ENCODE results near the gene B4GALT6. TPM values are rescaled to one million over a fixed set of nuclear protein-coding genes. Genes with fewer than 3 reads are reported as not detected.

Gene B4GALT6
- total and polyA plus RNA-seq, 2 of the 13 experiments (the other 11 are each of a cell fraction or from before 2014, with no cell fraction given): 1.9 to 3.3 TPM

DNA sequence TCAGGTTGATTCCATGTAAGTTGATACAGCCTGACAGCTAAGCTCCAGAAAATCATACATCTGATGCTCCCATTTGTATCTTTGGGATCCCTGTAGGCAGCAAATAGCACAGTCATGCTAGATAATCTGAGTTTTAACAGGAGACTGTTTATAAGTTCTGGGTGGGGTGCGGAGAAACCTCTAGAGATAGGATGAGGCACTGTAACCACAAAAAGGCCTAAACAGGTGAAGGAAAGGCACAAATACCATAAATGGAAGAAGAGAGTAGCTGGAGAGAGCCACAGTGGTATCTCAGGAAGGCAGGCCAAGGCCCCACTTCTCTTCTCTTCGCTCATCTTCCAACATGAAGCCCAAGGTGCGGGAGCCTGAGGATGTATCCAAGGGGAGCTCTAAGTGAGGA lies 18.1 kb upstream of the B4GALT6 start:
- TF ChIP-seq FOXO4 (CRISPR knock-in tag; conservative IDR thresholded peaks at IDR 0.05) (no peak), NFE2L2 (IDR thresholded peaks at IDR 0.05; ENCODE audit: low read length) (0 out of 2 replicates have a peak, but pooled peaks have one; percentile 34)
- no peak overlapping the region for H3K27ac ChIP-seq (ENCODE audit: extremely low read length, insufficient read depth, low read length)
- H3K27me3 ChIP-seq (ENCODE audit: control insufficient read depth in 1 of 2, insufficient read depth in 2 of 2, low read length in 2 of 2): no peaks in the 10 kb centered on the region
- H2AFZ ChIP-seq (ENCODE audit: low read length): no peak overlapping the region
- FAIRE-seq: no peak
- peaks cover 6% of the 10 kb centered on the region; the same call in 1 of the 2 replicates for H3K9me3 ChIP-seq (ENCODE audit: low read length)
- H3K79me2 ChIP-seq (ENCODE audit: insufficient read depth, low read length): no peaks in the 10 kb centered on the region
- no TSS peak for BruUV-seq (replicated peaks)
- in situ Hi-C loops (cut with HindIII; ENCODE audit: extremely low pct_ligation_motif_present, low pct_unique_long_range_greater_than_20kb): no loop called here
- no peaks in the 10 kb centered on the region for H3K36me3 ChIP-seq (replicated peaks in 1 of 2; ENCODE audit: control insufficient read depth in 1 of 2, insufficient read depth in 2 of 2, low read length in 2 of 2)
- CTCF ChIA-PET (ENCODE audit: low intra/inter-chr PET ratio, low total read pairs): no interaction called here
- intact Hi-C loops (cut with micrococcal nuclease; ENCODE audit: unreplicated experiment): no loop called here
- ATAC-seq: no peak
- H3K9ac ChIP-seq (ENCODE audit: insufficient read depth, low read depth, low read length): no peak overlapping the region
- POLR2A ChIA-PET: no interaction called here
- no peak overlapping the region for H3K4me2 ChIP-seq (ENCODE audit: low read depth, low read length)
- WGBS (ENCODE audit: low lambda C conversion rate): 67% methylated on average over 3 of the region's 3 CpGs
- DNase-seq (ENCODE audit: low spot score): no peak
- no peaks in the 10 kb centered on the region; the same call in 1 of the 2 replicates for H3K4me1 ChIP-seq (ENCODE audit: insufficient read depth, low read length)
- no peaks in the 10 kb centered on the region for H4K20me1 ChIP-seq (ENCODE audit: insufficient read depth, low read length)
- H3K4me3 ChIP-seq (replicated peaks in 1 of 3; ENCODE audit: insufficient read depth in 1 of 3, low read depth in 2 of 3, low read length in 3 of 3): no peak overlapping the region

DNA sequence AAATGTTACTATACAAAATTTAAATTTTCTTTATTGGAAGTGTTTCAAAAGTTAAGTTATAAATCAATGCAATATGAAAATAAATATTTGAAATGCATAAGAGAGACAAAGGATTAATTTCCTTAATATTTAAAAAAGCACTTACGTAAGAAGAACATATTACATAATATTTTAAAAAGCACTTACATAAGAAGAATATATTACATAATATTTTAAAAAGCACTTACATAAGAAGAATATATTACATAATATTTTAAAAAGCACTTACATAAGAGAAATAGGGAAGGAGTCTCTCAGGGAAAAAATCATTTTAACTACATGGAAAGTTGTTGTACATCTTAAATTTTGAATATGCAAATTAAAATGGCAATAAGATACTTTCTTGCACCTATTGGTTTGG lies 17.4 kb upstream of the B4GALT6 start:
- intact Hi-C loops (cut with micrococcal nuclease; ENCODE audit: unreplicated experiment) (no loop called here), in situ Hi-C loops (cut with HindIII; ENCODE audit: extremely low pct_ligation_motif_present, low pct_unique_long_range_greater_than_20kb) (no loop called here)
- Histone ChIP-seq H3K4me2 (ENCODE audit: low read depth, low read length) (no peak overlapping the region), H3K79me2 (ENCODE audit: insufficient read depth, low read length) (no peaks in the 10 kb centered on the region), H3K4me1 (ENCODE audit: insufficient read depth, low read length) (no peaks in the 10 kb centered on the region; the same call in 1 of the 2 replicates), H3K27ac (ENCODE audit: extremely low read length, insufficient read depth, low read length) (no peak overlapping the region), H3K27me3 (ENCODE audit: control insufficient read depth in 1 of 2, insufficient read depth in 2 of 2, low read length in 2 of 2) (no peaks in the 10 kb centered on the region), H2AFZ (ENCODE audit: low read length) (no peak overlapping the region), H3K9me3 (ENCODE audit: low read length) (peaks cover 6% of the 10 kb centered on the region; the same call in 1 of the 2 replicates), H3K9ac (ENCODE audit: insufficient read depth, low read depth, low read length) (no peak overlapping the region), H4K20me1 (ENCODE audit: insufficient read depth, low read length) (no peaks in the 10 kb centered on the region), H3K36me3 (replicated peaks in 1 of 2; ENCODE audit: control insufficient read depth in 1 of 2, insufficient read depth in 2 of 2, low read length in 2 of 2) (no peaks in the 10 kb centered on the region), H3K4me3 (replicated peaks in 1 of 3; ENCODE audit: insufficient read depth in 1 of 3, low read depth in 2 of 3, low read length in 3 of 3) (no peak overlapping the region)
- CTCF ChIA-PET (ENCODE audit: low intra/inter-chr PET ratio, low total read pairs): no interaction called here
- FAIRE-seq (no peak), ATAC-seq (no peak), DNase-seq (ENCODE audit: low spot score) (no peak)
- POLR2A ChIA-PET: no interaction called here
- TF ChIP-seq ARNTL (CRISPR knock-in tag; IDR thresholded peaks at IDR 0.05) (no peak), YEATS2 (CRISPR knock-in tag; IDR thresholded peaks at IDR 0.05; ENCODE audit: borderline replicate concordance) (no peak), RCOR2 (CRISPR knock-in tag; IDR thresholded peaks at IDR 0.05) (no peak), ZFP36L2 (CRISPR knock-in tag; IDR thresholded peaks at IDR 0.05) (no peak)
- no TSS peak for BruUV-seq (replicated peaks)
- 46% methylated on average over 1 of the region's 1 CpG for WGBS (ENCODE audit: low lambda C conversion rate)

Measured in HepG2 (cell line).